22Rv1 (cell line): ENCODE data around the gene CKB.

Experiments
- H3K27ac ChIP-seq: fragments of 450-650 bp; 2 replicates; pipeline ENCODE4 v1.5.1; 2017
- ZFX ChIP-seq: fragments of 450-650 bp; IDR thresholded peaks from 2 replicates; pipeline ENCODE4 v1.6.1; 2017; ENCODE audit warnings: antibody characterized with exemption, borderline replicate concordance
- TF ChIP-seq, protein P1 (sequence below): fragments of 450-650 bp; IDR thresholded peaks from 2 replicates; pipeline ENCODE4 v1.5.1; 2017; ENCODE audit warnings: mild to moderate bottlenecking

The CKB gene

DNA sequence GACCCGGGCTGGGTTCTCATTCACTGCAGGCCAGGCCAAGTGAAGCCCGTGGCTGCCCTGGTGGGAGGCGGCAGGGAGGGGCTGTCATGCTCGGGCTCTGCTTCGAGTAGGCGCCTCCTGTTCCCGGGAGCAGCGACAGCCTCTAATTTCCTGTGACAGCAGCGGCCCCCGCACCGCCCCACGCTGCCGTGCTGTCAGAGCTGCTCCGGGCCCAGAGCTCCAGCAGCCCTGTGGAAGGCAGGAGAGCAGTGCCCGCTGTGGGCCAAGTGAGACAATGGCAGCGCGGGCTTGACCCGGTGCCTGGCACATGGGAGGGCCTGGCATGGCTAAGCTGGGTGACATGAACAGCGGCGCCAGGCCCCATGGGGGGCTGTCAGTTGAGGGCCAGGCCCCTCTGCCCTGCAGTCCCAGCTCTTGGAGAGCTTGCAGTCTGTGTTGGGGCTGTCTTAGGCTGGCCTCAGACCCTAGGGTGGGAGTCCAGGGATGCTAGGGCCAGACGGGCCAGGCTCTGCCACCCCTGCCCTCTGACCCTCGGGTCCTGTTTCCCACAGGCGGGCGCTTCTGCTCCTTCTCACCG lies 11.5 kb upstream of the CKB start:
- TF ChIP-seq, protein P1, sequence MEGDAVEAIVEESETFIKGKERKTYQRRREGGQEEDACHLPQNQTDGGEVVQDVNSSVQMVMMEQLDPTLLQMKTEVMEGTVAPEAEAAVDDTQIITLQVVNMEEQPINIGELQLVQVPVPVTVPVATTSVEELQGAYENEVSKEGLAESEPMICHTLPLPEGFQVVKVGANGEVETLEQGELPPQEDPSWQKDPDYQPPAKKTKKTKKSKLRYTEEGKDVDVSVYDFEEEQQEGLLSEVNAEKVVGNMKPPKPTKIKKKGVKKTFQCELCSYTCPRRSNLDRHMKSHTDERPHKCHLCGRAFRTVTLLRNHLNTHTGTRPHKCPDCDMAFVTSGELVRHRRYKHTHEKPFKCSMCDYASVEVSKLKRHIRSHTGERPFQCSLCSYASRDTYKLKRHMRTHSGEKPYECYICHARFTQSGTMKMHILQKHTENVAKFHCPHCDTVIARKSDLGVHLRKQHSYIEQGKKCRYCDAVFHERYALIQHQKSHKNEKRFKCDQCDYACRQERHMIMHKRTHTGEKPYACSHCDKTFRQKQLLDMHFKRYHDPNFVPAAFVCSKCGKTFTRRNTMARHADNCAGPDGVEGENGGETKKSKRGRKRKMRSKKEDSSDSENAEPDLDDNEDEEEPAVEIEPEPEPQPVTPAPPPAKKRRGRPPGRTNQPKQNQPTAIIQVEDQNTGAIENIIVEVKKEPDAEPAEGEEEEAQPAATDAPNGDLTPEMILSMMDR: no peak
- no peak for TF ChIP-seq ZFX

DNA sequence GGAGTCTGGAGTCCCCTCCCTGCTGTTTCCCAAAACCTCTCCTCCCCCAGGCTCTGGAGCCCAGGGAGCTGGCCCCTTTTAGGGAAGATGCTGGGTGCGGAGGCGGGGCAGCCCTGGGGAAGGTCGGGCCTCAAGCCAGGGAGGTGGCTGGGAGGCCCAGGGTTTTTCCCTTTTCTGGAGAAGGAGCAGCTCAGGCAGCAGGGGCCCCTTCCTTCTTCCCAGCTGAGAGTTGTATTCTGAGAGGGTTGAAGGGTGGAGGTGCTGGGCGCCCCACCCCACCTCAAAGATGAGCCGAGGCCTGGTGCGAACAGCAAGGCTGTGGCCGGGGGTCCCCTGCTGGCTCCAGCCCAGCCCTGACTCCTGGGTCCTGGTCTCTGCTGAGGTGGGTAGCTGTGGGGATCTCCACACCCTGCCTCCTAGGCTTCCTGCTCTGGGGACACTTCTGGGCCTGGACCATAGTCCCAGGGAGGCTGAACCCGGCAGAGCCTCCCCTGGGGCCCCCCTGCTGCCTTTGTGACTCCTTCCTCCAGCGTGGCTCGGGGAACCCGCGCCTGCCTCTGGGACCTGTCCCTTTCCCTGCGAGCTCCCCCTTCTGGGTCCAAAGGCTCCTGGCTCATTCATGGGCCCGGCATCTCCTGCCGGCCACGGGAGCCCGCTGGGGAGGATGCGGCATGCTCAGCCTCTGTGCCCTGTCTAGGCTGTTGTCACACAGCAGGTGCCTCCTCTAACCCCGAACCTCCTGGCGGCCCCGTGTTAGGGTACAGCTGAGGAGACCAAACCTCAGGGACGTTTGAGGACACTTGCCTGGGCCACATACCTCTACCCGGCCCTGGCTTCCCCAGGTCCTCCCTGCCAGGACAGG lies 10.7 kb upstream of the CKB start:
- TF ChIP-seq, protein P1: no peak
- TF ChIP-seq ZFX: no peak
- no peak overlapping the region for H3K27ac ChIP-seq

More for the DNA sequence above, 11.5 kb upstream of the CKB start:
- no peak overlapping the region for H3K27ac ChIP-seq

DNA sequence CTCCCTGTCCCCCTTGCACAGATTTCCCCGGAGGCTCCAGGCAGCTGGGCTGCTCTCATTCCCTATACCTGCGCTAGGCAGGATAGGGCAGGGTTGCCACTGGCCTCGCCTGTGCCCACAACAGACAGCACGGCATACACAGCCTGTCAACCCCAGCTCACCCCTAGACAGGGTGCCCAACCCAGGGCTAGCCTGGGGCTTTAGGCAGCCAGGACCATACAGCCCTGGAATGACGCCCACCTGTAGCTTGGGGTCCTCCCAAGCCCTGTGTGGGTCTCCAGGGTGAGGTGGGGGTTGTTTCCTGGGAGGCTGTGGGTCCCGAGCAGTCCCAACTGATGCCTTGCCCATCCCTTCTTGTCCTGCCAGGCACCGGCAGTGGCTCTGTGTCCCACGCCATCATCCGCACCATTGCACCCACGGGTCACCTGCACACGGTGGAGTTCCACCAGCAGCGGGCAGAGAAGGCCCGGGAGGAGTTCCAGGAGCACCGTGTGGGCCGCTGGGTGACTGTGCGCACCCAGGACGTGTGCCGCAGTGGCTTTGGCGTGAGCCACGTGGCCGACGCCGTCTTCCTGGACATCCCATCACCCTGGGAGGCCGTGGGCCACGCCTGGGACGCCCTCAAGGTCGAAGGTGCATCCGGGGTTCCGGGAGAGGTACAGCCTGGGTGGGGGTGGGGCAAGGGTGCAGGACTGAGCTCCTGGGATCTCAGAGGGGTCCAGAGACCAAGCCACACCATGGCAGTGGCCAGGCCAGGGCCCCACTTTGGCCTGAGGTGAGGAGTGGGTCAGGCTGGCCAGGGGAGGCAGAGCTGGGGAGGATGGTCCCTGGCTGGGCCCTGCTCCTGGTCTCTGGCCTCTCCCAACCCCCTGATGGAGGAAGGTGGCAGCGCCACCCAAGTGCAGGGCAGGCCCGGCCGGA lies 9.8 kb upstream of the CKB start:
- TF ChIP-seq, protein P1: no peak
- no peak for TF ChIP-seq ZFX

DNA sequence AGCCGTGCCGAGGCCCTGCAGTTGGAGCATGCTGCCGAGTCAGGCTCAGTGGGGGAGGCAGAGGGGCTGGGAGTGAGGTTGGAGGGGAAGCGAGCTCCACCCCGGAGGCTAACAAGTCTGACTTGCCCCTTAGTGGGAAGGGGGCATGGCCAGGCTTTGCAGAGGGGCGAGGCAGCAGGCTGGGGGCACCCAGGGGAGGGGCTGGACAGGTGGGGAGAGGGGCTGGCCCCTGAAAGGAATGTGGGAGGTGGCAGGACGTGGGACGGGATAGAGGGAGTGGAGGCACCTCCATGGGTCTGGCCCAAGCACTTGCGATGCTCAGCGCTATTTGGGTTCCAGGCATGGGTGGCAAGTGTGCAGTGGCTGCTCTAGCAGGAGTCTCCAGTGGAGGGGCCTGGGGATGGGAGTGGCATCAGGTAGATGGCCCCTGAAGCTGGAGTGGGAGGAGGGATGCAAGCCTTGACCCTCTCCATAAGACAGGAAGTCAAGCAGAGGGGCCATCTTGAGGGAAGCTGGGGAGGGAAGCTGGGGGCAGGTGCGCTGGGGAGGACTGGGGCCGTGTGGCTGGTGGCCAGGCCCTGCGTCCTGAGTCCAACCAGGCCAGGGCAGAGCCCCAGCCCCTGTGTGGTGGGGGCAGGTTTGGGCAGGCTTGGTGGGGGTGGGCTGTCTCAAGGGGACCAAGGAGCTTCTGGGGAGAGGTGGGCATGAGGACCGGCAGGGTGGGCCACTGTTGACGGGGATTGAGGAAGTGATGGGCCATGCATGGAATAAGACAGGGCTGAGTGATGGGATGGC lies 9.0 kb upstream of the CKB start:
- no peak for TF ChIP-seq ZFX
- TF ChIP-seq, protein P1: no peak
- H3K27ac ChIP-seq: no peak overlapping the region

More for the DNA sequence above, 9.8 kb upstream of the CKB start:
- H3K27ac ChIP-seq: no peak overlapping the region

DNA sequence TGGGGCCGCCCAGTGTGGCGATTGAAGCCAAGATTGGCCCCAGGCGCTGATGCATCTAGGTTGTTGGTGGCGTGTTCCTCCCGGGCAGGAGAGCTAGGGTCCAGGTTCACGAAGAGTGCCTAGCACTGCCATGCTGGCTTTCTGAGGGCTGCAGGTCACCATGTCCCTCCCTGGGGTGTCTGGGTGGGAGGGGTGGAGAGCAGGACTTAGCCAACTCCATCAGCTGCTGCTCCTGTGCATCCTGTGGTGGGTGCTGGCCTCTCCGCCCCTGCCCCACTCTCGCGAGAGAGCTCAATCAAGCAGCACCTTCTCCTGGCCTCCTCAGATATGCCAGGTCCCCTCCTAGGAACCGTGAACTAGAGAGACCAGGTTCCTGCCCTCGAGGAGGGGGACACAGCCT lies 8.2 kb upstream of the CKB start:
- no peak overlapping the region for H3K27ac ChIP-seq
- TF ChIP-seq ZFX: no peak
- TF ChIP-seq, protein P1: no peak

DNA sequence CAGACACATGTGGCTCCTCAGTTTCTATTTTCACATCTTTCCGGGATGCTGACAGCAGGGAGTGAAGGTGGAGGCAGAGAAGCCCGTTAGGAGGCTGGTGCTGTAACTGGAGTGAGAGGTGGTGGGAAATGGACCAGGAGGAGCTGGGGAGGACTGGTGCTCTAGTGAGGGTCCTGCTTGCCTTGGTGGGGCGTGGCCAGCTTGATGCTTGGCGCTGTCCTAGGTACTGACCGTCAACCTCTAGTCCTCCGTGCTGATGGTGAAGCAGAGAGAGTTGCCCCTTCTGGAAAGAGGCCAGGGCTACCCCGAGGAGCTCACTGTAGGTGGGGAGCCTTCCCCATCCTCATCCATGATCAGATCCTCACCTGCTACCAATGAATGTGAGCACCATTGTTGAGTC lies 7.8 kb upstream of the CKB start:
- TF ChIP-seq, protein P1: no peak
- TF ChIP-seq ZFX: no peak
- H3K27ac ChIP-seq: no peak overlapping the region
